ENCODE results near the gene TARDBP. TPM values are rescaled to one million over a fixed set of nuclear protein-coding genes. Genes with fewer than 3 reads are reported as not detected.

The TARDBP gene
- total and polyA plus RNA-seq, 9 of the 15 experiments (the other 6 are each of a cell fraction or from before 2014, with no cell fraction given) = 122 to 515 (median 243) TPM

DNA sequence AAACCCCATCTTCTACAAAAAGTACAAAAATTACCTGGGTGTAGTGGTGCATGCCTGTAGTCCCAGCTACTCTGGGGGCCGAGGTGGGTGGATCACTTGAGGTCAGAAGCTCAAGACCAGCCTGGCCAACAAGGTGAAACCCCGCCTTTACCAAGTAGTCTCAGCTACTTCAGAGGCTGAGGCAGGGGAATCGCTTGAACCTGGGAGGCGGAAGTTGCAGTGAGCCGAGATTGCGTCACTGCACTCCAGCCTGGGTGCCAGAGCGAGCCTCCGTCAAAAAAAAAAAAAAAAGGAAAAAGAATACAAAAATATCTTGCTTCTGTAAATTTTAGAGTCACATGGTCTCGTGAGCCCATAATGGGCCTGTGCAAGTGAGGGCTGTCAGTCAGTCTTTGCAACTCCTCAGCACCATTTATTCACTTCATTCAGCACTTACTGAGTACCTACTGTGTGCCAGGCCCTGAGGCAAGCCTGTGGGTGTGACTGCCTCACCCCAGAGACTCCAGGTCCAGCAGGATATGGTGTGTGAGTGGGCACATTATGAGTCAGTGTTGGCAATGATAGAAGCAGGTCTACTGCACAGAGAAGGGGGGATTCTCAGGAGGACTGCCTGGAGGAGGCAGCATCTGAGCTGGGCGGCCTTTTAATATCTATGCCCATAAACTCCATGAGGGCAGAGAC, 46.8 kb upstream of the TARDBP start (continued):
- TF ChIP-seq, protein P1, sequence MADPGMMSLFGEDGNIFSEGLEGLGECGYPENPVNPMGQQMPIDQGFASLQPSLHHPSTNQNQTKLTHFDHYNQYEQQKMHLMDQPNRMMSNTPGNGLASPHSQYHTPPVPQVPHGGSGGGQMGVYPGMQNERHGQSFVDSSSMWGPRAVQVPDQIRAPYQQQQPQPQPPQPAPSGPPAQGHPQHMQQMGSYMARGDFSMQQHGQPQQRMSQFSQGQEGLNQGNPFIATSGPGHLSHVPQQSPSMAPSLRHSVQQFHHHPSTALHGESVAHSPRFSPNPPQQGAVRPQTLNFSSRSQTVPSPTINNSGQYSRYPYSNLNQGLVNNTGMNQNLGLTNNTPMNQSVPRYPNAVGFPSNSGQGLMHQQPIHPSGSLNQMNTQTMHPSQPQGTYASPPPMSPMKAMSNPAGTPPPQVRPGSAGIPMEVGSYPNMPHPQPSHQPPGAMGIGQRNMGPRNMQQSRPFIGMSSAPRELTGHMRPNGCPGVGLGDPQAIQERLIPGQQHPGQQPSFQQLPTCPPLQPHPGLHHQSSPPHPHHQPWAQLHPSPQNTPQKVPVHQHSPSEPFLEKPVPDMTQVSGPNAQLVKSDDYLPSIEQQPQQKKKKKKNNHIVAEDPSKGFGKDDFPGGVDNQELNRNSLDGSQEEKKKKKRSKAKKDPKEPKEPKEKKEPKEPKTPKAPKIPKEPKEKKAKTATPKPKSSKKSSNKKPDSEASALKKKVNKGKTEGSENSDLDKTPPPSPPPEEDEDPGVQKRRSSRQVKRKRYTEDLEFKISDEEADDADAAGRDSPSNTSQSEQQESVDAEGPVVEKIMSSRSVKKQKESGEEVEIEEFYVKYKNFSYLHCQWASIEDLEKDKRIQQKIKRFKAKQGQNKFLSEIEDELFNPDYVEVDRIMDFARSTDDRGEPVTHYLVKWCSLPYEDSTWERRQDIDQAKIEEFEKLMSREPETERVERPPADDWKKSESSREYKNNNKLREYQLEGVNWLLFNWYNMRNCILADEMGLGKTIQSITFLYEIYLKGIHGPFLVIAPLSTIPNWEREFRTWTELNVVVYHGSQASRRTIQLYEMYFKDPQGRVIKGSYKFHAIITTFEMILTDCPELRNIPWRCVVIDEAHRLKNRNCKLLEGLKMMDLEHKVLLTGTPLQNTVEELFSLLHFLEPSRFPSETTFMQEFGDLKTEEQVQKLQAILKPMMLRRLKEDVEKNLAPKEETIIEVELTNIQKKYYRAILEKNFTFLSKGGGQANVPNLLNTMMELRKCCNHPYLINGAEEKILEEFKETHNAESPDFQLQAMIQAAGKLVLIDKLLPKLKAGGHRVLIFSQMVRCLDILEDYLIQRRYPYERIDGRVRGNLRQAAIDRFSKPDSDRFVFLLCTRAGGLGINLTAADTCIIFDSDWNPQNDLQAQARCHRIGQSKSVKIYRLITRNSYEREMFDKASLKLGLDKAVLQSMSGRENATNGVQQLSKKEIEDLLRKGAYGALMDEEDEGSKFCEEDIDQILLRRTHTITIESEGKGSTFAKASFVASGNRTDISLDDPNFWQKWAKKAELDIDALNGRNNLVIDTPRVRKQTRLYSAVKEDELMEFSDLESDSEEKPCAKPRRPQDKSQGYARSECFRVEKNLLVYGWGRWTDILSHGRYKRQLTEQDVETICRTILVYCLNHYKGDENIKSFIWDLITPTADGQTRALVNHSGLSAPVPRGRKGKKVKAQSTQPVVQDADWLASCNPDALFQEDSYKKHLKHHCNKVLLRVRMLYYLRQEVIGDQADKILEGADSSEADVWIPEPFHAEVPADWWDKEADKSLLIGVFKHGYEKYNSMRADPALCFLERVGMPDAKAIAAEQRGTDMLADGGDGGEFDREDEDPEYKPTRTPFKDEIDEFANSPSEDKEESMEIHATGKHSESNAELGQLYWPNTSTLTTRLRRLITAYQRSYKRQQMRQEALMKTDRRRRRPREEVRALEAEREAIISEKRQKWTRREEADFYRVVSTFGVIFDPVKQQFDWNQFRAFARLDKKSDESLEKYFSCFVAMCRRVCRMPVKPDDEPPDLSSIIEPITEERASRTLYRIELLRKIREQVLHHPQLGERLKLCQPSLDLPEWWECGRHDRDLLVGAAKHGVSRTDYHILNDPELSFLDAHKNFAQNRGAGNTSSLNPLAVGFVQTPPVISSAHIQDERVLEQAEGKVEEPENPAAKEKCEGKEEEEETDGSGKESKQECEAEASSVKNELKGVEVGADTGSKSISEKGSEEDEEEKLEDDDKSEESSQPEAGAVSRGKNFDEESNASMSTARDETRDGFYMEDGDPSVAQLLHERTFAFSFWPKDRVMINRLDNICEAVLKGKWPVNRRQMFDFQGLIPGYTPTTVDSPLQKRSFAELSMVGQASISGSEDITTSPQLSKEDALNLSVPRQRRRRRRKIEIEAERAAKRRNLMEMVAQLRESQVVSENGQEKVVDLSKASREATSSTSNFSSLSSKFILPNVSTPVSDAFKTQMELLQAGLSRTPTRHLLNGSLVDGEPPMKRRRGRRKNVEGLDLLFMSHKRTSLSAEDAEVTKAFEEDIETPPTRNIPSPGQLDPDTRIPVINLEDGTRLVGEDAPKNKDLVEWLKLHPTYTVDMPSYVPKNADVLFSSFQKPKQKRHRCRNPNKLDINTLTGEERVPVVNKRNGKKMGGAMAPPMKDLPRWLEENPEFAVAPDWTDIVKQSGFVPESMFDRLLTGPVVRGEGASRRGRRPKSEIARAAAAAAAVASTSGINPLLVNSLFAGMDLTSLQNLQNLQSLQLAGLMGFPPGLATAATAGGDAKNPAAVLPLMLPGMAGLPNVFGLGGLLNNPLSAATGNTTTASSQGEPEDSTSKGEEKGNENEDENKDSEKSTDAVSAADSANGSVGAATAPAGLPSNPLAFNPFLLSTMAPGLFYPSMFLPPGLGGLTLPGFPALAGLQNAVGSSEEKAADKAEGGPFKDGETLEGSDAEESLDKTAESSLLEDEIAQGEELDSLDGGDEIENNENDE (IDR thresholded peaks at IDR 0.05; ENCODE audit: low read depth, low read length) = no peak
- TF ChIP-seq, protein P2, sequence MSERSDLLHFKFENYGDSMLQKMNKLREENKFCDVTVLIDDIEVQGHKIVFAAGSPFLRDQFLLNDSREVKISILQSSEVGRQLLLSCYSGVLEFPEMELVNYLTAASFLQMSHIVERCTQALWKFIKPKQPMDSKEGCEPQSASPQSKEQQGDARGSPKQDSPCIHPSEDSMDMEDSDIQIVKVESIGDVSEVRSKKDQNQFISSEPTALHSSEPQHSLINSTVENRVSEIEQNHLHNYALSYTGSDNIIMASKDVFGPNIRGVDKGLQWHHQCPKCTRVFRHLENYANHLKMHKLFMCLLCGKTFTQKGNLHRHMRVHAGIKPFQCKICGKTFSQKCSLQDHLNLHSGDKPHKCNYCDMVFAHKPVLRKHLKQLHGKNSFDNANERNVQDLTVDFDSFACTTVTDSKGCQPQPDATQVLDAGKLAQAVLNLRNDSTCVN (CRISPR knock-in tag; IDR thresholded peaks at IDR 0.05) = no peak
- TF ChIP-seq FIP1L1 (IDR thresholded peaks at IDR 0.05; ENCODE audit: low read depth, low read length, poor library complexity, severe bottlenecking) (no peak), MAFF (IDR thresholded peaks at IDR 0.05; ENCODE audit: low read length) (no peak), PHF21A (IDR thresholded peaks at IDR 0.05; ENCODE audit: borderline replicate concordance, low read depth) (no peak), TFE3 (CRISPR knock-in tag; IDR thresholded peaks at IDR 0.05) (peak; percentile 16; the same call in 1 of the 2 replicates), ATF3 (IDR thresholded peaks at IDR 0.05) (peak; percentile 94), ATF3 (CRISPR knock-in tag; conservative IDR thresholded peaks at IDR 0.05) (peak; percentile 83), RNF2 (IDR thresholded peaks at IDR 0.05) (no peak), CBFA2T3 (IDR thresholded peaks at IDR 0.05) (no peak), EP300 (IDR thresholded peaks at IDR 0.05; ENCODE audit: low read length) (no peak), HNRNPH1 (optimal IDR thresholded peaks at IDR 0.05; ENCODE audit: low read depth, low read length) (no peak)

All from K562 (cell line).